ENCODE measurements around the gene RDH5. TPM values are rescaled to one million over a fixed set of nuclear protein-coding genes. Genes with fewer than 3 reads are reported as not detected.

The RDH5 gene
- total and polyA plus RNA-seq, 2 of the 4 experiments (the other 2 are of a cell fraction) = 7.3 to 18.8 TPM

DNA sequence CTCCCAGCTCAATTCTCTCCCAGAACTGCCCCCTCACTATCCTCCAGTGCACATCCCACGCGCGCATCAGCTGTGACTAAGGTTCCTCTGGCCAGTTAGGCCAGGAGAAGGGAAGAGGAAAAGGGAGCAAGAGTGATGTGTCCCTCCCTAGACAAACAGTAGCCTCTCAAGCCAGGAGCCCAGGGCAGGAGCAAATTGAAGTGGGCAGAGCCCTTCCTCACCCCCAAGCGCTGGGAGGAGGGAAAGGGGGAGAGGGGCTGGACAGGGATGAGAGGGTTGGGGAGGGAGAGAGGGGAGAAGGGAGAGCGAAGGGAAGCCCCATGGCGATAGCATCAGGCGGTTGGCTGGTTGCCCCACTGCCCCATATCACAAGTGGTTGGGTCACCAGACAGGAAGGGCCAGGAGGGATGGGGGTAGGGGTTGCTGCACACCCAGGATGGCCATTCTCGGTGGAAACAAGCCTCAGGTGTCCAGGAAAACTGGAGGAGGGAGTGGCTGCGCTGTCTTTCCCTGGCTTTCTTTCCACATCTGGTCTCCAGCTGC, 7.5 kb downstream of the RDH5 start:
- peak overlapping the region; percentile 50 for H3K18ac ChIP-seq (ENCODE audit: low read depth, low read length)
- peak overlapping the region; percentile 90 for H3K4me3 ChIP-seq (ENCODE audit: insufficient read depth, low read depth, low read length)
- peak overlapping the region; percentile 96 for H2AK5ac ChIP-seq (ENCODE audit: low read depth, low read length)
- peak overlapping the region; percentile 68 for H3K14ac ChIP-seq (replicated peaks; ENCODE audit: low read depth, low read length)
- dilution Hi-C loops (cut with HindIII; ENCODE audit: low sequenced_read_pairs, unreplicated experiment) = no loop called here
- ATAC-seq (ENCODE audit: low read depth) = peak; percentile 2
- H2AK9ac ChIP-seq (replicated peaks; ENCODE audit: low read depth, low read length, poor library complexity) = peak overlapping the region; percentile 92
- no TSS peak for BruUV-seq (replicated peaks)
- H2BK5ac ChIP-seq (ENCODE audit: low read depth, low read length, poor library complexity, severe bottlenecking) = peak overlapping the region; percentile 94
- in situ Hi-C loops (cut with MboI; ENCODE audit: low sequenced_read_pairs) = no loop called here
- peak overlapping the region; percentile 59 for H3K4ac ChIP-seq (ENCODE audit: low read depth, low read length)
- H3K9me1 ChIP-seq (ENCODE audit: insufficient read depth, low read length) = no peaks in the 10 kb centered on the region
- no peak overlapping the region for H2BK20ac ChIP-seq (ENCODE audit: low read depth, low read length)
- H2BK15ac ChIP-seq (ENCODE audit: low read depth, low read length) = no peak overlapping the region
- H3K36me3 ChIP-seq (ENCODE audit: control insufficient read depth, insufficient read depth, low read length) = peaks cover 44% of the 10 kb centered on the region
- peak overlapping the region; percentile 64 for H2BK120ac ChIP-seq (ENCODE audit: low read depth, low read length)
- no CpG with 5 or more reads among the region's 9 CpGs for WGBS, 2 experiments (ENCODE audit: extremely low coverage in 2 of 2, insufficient read length in 1 of 2)
- DNase-seq = peak; percentile 61
- no peaks in the 10 kb centered on the region for H3K9me3 ChIP-seq (ENCODE audit: control insufficient read depth, insufficient read depth, low read length)
- H4K20me1 ChIP-seq (ENCODE audit: insufficient read depth, low read length) = peaks cover 60% of the 10 kb centered on the region
- peak overlapping the region; percentile 80 for H3K56ac ChIP-seq (ENCODE audit: extremely low read depth, insufficient read depth, low read length)
- peak overlapping the region; percentile 98 for H3K27ac ChIP-seq (ENCODE audit: insufficient read depth, low read length)
- H4K5ac ChIP-seq (ENCODE audit: low read depth, low read length) = peak overlapping the region; percentile 2; the same call in 1 of the 2 replicates
- no peaks in the 10 kb centered on the region for H3K27me3 ChIP-seq (ENCODE audit: control insufficient read depth, insufficient read depth, low read length)
- peak overlapping the region; percentile 22 to 85 for H4K8ac ChIP-seq (ENCODE audit: low read depth in 2 of 2, low read length in 2 of 2)
- H3K4me2 ChIP-seq (ENCODE audit: low read depth, low read length) = peak overlapping the region; percentile 94
- H3K23ac ChIP-seq (ENCODE audit: low read depth, low read length) = peak overlapping the region; percentile 40
- intact Hi-C loops (cut with micrococcal nuclease) = no loop called here
- TF ChIP-seq RCOR1 (IDR thresholded peaks at IDR 0.05; ENCODE audit: insufficient replicate concordance, low read length) (no peak), SMC3 (IDR thresholded peaks at IDR 0.05; ENCODE audit: low read depth, low read length) (no peak), ELK1 (IDR thresholded peaks at IDR 0.05; ENCODE audit: borderline replicate concordance, low read depth, low read length) (no peak), CHD1 (IDR thresholded peaks at IDR 0.05; ENCODE audit: low read depth, low read length) (no peak; the same call in none of the 2 replicates), FOS (IDR thresholded peaks at IDR 0.05; ENCODE audit: low read depth, low read length) (no peak), MXI1 (IDR thresholded peaks at IDR 0.05; ENCODE audit: borderline replicate concordance, low read depth, low read length) (no peak), RAD21 (IDR thresholded peaks at IDR 0.05; ENCODE audit: low read length) (no peak), MAFK (IDR thresholded peaks at IDR 0.05; ENCODE audit: low read depth, low read length) (no peak), CEBPB (IDR thresholded peaks at IDR 0.05; ENCODE audit: low read depth, low read length) (peak; percentile 46; the same call in 1 of the 2 replicates), NFE2L2 (IDR thresholded peaks at IDR 0.05; ENCODE audit: low read depth, low read length) (no peak), RFX5 (IDR thresholded peaks at IDR 0.05; ENCODE audit: low read depth, low read length) (no peak), POLR2A (IDR thresholded peaks at IDR 0.05; ENCODE audit: low read depth, low read length) (peak; percentile 57), BHLHE40 (IDR thresholded peaks at IDR 0.05; ENCODE audit: low read depth, low read length) (peak; percentile 28; the same call in 1 of the 2 replicates), MAZ (IDR thresholded peaks at IDR 0.05; ENCODE audit: borderline replicate concordance, low read depth, low read length) (0 out of 2 replicates have a peak, but pooled peaks have one; percentile 20), USF2 (IDR thresholded peaks at IDR 0.05; ENCODE audit: low read depth, low read length) (no peak)
- TF ChIP-seq, protein P1, sequence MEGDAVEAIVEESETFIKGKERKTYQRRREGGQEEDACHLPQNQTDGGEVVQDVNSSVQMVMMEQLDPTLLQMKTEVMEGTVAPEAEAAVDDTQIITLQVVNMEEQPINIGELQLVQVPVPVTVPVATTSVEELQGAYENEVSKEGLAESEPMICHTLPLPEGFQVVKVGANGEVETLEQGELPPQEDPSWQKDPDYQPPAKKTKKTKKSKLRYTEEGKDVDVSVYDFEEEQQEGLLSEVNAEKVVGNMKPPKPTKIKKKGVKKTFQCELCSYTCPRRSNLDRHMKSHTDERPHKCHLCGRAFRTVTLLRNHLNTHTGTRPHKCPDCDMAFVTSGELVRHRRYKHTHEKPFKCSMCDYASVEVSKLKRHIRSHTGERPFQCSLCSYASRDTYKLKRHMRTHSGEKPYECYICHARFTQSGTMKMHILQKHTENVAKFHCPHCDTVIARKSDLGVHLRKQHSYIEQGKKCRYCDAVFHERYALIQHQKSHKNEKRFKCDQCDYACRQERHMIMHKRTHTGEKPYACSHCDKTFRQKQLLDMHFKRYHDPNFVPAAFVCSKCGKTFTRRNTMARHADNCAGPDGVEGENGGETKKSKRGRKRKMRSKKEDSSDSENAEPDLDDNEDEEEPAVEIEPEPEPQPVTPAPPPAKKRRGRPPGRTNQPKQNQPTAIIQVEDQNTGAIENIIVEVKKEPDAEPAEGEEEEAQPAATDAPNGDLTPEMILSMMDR (conservative IDR thresholded peaks at IDR 0.05; ENCODE audit: low read depth, low read length) = no peak
- H2AFZ ChIP-seq (replicated peaks; ENCODE audit: low read length, poor library complexity) = peak overlapping the region; percentile 24
- H3K79me1 ChIP-seq (ENCODE audit: low read depth in 1 of 2, low read length in 2 of 2) = peaks cover 10 to 76% of the 10 kb centered on the region in 2 experiments
- peak overlapping the region; percentile 94 for H3K9ac ChIP-seq (ENCODE audit: low read depth, low read length)
- CTCF ChIA-PET = no interaction called here
- peaks cover 8% of the 10 kb centered on the region for H3K4me1 ChIP-seq (ENCODE audit: control insufficient read depth, insufficient read depth, low read length)
- H4K91ac ChIP-seq (ENCODE audit: insufficient read depth, low read depth, low read length) = peak overlapping the region; percentile 76
- POLR2A ChIA-PET (ENCODE audit: unreplicated experiment) = no interaction called here
